K562 (cell line): ENCODE results near the gene DUSP9. TPM values are rescaled to one million over a fixed set of nuclear protein-coding genes. Genes with fewer than 3 reads are reported as not detected.

Experiments
- BRCA1 ChIP-seq, 2 experiments: fragments of 450-650 bp in 1 of 2; sonication (generic) in 1 of 2; formaldehyde crosslinking in 1 of 2; IDR thresholded peaks; 2 replicates each; pipeline versions ENCODE4 v1.5.0 to v1.6.1; 2017 to 2020; ENCODE audit warnings: mild to moderate bottlenecking in 1 of 2, missing genetic modification reagents in 1 of 2
- C11orf30 ChIP-seq: fragments of 450-650 bp; IDR thresholded peaks from 2 replicates; pipeline ENCODE4 v1.6.1; 2016; ENCODE audit warnings: low read depth, mild to moderate bottlenecking
- NR2F6 ChIP-seq: fragments of 450-650 bp; formaldehyde crosslinking; IDR thresholded peaks from 2 replicates; pipeline ENCODE4 v1.4.0; 2020; ENCODE audit warnings: mild to moderate bottlenecking
- SPI1 ChIP-seq: IDR thresholded peaks from 2 replicates; pipeline ENCODE4 v1.6.1; 2011; ENCODE audit warnings: low read depth, low read length, control low read depth, borderline replicate concordance
- TAF7 ChIP-seq: fragments of 450-650 bp; IDR thresholded peaks from 2 replicates; pipeline ENCODE4 v1.6.1; 2016; ENCODE audit warnings: missing genetic modification characterization, missing compliant biosample characterization
- TSC22D4 ChIP-seq: fragments of 450-650 bp; IDR thresholded peaks from 2 replicates; pipeline ENCODE4 v1.6.1; 2016; ENCODE audit warnings: missing genetic modification characterization, missing biosample characterization, control low read depth
- ZNF224 ChIP-seq: sonication (generic); formaldehyde crosslinking; IDR thresholded peaks from 2 replicates; pipeline ENCODE4 v1.8.0; 2022; ENCODE audit warnings: mild to moderate bottlenecking, missing genetic modification reagents
- ZNF316 ChIP-seq: fragments of 450-650 bp; IDR thresholded peaks from 2 replicates; pipeline ENCODE4 v1.6.1; 2016
- ZNF79 ChIP-seq: fragments of 250-450 bp; sonication (Bioruptor Pico); IDR thresholded peaks from 2 replicates; pipeline ENCODE4 v1.4.0; 2020; ENCODE audit warnings: low read depth, mild to moderate bottlenecking, moderate library complexity
- polyA plus RNA-seq, 8 experiments: library from polyadenylated mRNA; depleted of rRNA in 4 of 8; stranded (reverse) in 5 of 8; unstranded in 3 of 8; fragments of >200 nt; fragmentation: Nextera tagmentation in 2 of 8; fragmentation: Illumina TruSeq in 1 of 8; extraction: Ambion mirVana in 2 of 8; extraction: Trizol in 1 of 8; gene quantifications; 2 replicates each; pipeline versions ENCODE4 v1.2.1 to v1.2.3, GENCODE V29; 2011 to 2014; ENCODE audit warnings: inconsistent platforms in 1 of 8, missing spikeins in 1 of 8
- total RNA-seq, 7 experiments: library from RNA; depleted of rRNA in 6 of 7; stranded (reverse); fragments of >200 nt in 6 of 7; fragmentation: Illumina TruSeq in 2 of 7; extraction: Trizol in 2 of 7; gene quantifications; 2 replicates each; pipeline versions ENCODE4 v1.2.1 to v1.2.3, GENCODE V29; 2011 to 2021; ENCODE audit warnings: low replicate concordance in 1 of 7
- TF ChIP-seq, protein P1 (sequence below), 3 experiments: fragments of 200-800 bp in 1 of 3; fragments of 250-450 bp in 1 of 3; fragments of 450-650 bp in 1 of 3; sonication (Bioruptor Pico) in 1 of 3; sonication (Bioruptor generic) in 1 of 3; formaldehyde crosslinking in 1 of 3; IDR thresholded peaks; 2 replicates each; pipeline versions ENCODE4 v1.6.1 to v1.8.0; 2016 to 2022; ENCODE audit warnings: mild to moderate bottlenecking in 2 of 3, missing genetic modification characterization in 2 of 3, missing compliant biosample characterization in 1 of 3, moderate library complexity in 1 of 3
- TF ChIP-seq, protein P2 (sequence below): fragments of 450-650 bp; IDR thresholded peaks from 2 replicates; pipeline ENCODE4 v1.6.1; 2017; ENCODE audit warnings: antibody characterized with exemption, mild to moderate bottlenecking
- TF ChIP-seq, protein P3 (sequence below): fragments of 450-650 bp; IDR thresholded peaks from 2 replicates; pipeline ENCODE4 v1.6.1; 2016; ENCODE audit warnings: antibody characterized with exemption
- TF ChIP-seq, protein P4 (sequence below): IDR thresholded peaks from 3 replicates; pipeline ENCODE4 v1.6.1; 2011; ENCODE audit warnings: borderline replicate concordance, mild to moderate bottlenecking; ENCODE audit not compliant: insufficient read length, insufficient read depth
- TF ChIP-seq, protein P5 (sequence below), 2 experiments: IDR thresholded peaks in 1 of 2; conservative IDR thresholded peaks in 1 of 2; 2 replicates each; pipeline ENCODE4 v1.6.1; 2016; ENCODE audit warnings: low read depth in 2 of 2, mild to moderate bottlenecking in 1 of 2, missing compliant biosample characterization in 1 of 2, missing genetic modification characterization in 1 of 2, moderate library complexity in 1 of 2

Gene DUSP9
- total and polyA plus RNA-seq, 9 of the 15 experiments (the other 6 are each of a cell fraction or from before 2014, with no cell fraction given), result 0.11 to 14.1 (median 5.5) TPM

DNA sequence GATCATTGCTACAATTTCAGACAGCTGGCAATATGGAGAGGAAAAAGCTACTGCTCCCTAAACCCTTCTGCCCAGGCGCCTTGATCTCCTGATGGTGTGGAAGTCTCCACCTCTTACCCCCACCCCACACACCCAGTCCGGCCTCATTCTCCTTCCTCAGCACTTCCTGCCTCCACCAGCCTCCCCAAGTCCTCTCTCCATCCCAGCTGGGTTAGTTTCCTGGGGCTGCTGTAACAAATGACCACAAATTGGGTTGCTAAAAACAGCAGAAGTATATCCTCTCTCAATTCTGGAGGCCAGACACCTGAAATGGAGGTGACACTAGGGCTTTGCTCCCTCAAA is 47.0 kb upstream of the DUSP9 start (continued):
- TF ChIP-seq NR2F6 (CRISPR knock-in tag), result no peak
- no peak for TF ChIP-seq TSC22D4
- TF ChIP-seq, protein P1, sequence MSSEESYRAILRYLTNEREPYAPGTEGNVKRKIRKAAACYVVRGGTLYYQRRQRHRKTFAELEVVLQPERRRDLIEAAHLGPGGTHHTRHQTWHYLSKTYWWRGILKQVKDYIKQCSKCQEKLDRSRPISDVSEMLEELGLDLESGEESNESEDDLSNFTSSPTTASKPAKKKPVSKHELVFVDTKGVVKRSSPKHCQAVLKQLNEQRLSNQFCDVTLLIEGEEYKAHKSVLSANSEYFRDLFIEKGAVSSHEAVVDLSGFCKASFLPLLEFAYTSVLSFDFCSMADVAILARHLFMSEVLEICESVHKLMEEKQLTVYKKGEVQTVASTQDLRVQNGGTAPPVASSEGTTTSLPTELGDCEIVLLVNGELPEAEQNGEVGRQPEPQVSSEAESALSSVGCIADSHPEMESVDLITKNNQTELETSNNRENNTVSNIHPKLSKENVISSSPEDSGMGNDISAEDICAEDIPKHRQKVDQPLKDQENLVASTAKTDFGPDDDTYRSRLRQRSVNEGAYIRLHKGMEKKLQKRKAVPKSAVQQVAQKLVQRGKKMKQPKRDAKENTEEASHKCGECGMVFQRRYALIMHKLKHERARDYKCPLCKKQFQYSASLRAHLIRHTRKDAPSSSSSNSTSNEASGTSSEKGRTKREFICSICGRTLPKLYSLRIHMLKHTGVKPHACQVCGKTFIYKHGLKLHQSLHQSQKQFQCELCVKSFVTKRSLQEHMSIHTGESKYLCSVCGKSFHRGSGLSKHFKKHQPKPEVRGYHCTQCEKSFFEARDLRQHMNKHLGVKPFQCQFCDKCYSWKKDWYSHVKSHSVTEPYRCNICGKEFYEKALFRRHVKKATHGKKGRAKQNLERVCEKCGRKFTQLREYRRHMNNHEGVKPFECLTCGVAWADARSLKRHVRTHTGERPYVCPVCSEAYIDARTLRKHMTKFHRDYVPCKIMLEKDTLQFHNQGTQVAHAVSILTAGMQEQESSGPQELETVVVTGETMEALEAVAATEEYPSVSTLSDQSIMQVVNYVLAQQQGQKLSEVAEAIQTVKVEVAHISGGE (CRISPR knock-in tag; IDR thresholded peaks at IDR 0.05), result peak in 1 of 3 experiments; percentile 87; a peak in 2 of 6 replicates
- TF ChIP-seq TAF7, result no peak
- TF ChIP-seq, protein P2, sequence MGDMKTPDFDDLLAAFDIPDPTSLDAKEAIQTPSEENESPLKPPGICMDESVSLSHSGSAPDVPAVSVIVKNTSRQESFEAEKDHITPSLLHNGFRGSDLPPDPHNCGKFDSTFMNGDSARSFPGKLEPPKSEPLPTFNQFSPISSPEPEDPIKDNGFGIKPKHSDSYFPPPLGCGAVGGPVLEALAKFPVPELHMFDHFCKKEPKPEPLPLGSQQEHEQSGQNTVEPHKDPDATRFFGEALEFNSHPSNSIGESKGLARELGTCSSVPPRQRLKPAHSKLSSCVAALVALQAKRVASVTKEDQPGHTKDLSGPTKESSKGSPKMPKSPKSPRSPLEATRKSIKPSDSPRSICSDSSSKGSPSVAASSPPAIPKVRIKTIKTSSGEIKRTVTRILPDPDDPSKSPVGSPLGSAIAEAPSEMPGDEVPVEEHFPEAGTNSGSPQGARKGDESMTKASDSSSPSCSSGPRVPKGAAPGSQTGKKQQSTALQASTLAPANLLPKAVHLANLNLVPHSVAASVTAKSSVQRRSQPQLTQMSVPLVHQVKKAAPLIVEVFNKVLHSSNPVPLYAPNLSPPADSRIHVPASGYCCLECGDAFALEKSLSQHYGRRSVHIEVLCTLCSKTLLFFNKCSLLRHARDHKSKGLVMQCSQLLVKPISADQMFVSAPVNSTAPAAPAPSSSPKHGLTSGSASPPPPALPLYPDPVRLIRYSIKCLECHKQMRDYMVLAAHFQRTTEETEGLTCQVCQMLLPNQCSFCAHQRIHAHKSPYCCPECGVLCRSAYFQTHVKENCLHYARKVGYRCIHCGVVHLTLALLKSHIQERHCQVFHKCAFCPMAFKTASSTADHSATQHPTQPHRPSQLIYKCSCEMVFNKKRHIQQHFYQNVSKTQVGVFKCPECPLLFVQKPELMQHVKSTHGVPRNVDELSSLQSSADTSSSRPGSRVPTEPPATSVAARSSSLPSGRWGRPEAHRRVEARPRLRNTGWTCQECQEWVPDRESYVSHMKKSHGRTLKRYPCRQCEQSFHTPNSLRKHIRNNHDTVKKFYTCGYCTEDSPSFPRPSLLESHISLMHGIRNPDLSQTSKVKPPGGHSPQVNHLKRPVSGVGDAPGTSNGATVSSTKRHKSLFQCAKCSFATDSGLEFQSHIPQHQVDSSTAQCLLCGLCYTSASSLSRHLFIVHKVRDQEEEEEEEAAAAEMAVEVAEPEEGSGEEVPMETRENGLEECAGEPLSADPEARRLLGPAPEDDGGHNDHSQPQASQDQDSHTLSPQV, result no peak
- TF ChIP-seq, protein P3, sequence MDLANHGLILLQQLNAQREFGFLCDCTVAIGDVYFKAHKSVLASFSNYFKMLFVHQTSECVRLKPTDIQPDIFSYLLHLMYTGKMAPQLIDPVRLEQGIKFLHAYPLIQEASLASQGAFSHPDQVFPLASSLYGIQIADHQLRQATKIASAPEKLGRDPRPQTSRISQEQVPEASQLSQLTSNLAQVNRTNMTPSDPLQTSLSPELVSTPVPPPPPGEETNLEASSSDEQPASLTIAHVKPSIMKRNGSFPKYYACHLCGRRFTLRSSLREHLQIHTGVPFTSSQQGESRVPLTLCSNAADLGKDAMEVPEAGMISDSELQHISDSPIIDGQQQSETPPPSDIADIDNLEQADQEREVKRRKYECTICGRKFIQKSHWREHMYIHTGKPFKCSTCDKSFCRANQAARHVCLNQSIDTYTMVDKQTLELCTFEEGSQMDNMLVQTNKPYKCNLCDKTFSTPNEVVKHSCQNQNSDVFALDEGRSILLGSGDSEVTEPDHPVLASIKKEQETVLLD, result no peak
- TF ChIP-seq C11orf30, result peak; percentile 40
- TF ChIP-seq BRCA1 (IDR thresholded peaks at IDR 0.05), result no peak
- TF ChIP-seq BRCA1 (CRISPR knock-in tag; IDR thresholded peaks at IDR 0.05), result no peak
- TF ChIP-seq SPI1, result 0 out of 2 replicates have a peak, but pooled peaks have one; percentile 8
- TF ChIP-seq, protein P4, sequence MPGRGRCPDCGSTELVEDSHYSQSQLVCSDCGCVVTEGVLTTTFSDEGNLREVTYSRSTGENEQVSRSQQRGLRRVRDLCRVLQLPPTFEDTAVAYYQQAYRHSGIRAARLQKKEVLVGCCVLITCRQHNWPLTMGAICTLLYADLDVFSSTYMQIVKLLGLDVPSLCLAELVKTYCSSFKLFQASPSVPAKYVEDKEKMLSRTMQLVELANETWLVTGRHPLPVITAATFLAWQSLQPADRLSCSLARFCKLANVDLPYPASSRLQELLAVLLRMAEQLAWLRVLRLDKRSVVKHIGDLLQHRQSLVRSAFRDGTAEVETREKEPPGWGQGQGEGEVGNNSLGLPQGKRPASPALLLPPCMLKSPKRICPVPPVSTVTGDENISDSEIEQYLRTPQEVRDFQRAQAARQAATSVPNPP, result no peak
- TF ChIP-seq ZNF316, result peak; percentile 44; the same call in 1 of the 2 replicates
- TF ChIP-seq, protein P5, sequence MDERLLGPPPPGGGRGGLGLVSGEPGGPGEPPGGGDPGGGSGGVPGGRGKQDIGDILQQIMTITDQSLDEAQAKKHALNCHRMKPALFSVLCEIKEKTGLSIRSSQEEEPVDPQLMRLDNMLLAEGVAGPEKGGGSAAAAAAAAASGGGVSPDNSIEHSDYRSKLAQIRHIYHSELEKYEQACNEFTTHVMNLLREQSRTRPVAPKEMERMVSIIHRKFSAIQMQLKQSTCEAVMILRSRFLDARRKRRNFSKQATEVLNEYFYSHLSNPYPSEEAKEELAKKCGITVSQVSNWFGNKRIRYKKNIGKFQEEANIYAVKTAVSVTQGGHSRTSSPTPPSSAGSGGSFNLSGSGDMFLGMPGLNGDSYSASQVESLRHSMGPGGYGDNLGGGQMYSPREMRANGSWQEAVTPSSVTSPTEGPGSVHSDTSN (CRISPR knock-in tag; IDR thresholded peaks at IDR 0.05; ENCODE audit: low read depth), result no peak
- TF ChIP-seq, protein P5 (tag; conservative IDR thresholded peaks at IDR 0.05; ENCODE audit: low read depth), result no peak
- no peak for TF ChIP-seq ZNF224
- TF ChIP-seq ZNF79, result no peak
